Measurements from ENCODE around the gene ANKS1A. TPM values are rescaled to one million over a fixed set of nuclear protein-coding genes. Genes with fewer than 3 reads are reported as not detected.

Gene ANKS1A
- total RNA-seq, 1 experiment from 2014 or later = 14.4 TPM

GRCh38 chr6:35026434-35027222 lies 137.6 kb downstream of the ANKS1A start:
- TF ChIP-seq TCF7L2 (IDR thresholded peaks at IDR 0.05; ENCODE audit: low read depth, low read length) = no peak
- TF ChIP-seq SIN3A (IDR thresholded peaks at IDR 0.05; ENCODE audit: borderline replicate concordance, insufficient read depth, low read depth, low read length) = no peak
- ChIA-PET POLR2A (no interaction called here), CTCF (interaction anchor here (0.5 kb wide), 1 partner anchor 850 kb away, joined by 4 read pairs; no protein-coding TSS in a partner anchor)
- Histone ChIP-seq H3K9me3 (ENCODE audit: control insufficient read depth, insufficient read depth, low read depth, low read length) (no peaks in the 10 kb centered on the region), H3K27ac (ENCODE audit: low read length) (no peak overlapping the region), H3K36me3 (ENCODE audit: control insufficient read depth, insufficient read depth, low read length) (no peaks in the 10 kb centered on the region), H3K4me3 (ENCODE audit: low read depth in 2 of 2, low read length in 2 of 2) (no peak overlapping the region), H3K27me3 (ENCODE audit: control insufficient read depth, insufficient read depth, low read length) (no peaks in the 10 kb centered on the region), H3K4me1 (ENCODE audit: control insufficient read depth, insufficient read depth, low read length) (peaks cover 2% of the 10 kb centered on the region; the same call in 1 of the 2 replicates)
- intact Hi-C loops (cut with micrococcal nuclease; ENCODE audit: unreplicated experiment) (no loop called here), in situ Hi-C loops (cut with HindIII; ENCODE audit: low pct_unique_long_range_greater_than_20kb, low sequenced_read_pairs) (no loop called here)
- BruUV-seq (replicated peaks) = no TSS peak
- no peak for DNase-seq (ENCODE audit: low read depth, low spot score)
- ATAC-seq = no peak

DNA sequence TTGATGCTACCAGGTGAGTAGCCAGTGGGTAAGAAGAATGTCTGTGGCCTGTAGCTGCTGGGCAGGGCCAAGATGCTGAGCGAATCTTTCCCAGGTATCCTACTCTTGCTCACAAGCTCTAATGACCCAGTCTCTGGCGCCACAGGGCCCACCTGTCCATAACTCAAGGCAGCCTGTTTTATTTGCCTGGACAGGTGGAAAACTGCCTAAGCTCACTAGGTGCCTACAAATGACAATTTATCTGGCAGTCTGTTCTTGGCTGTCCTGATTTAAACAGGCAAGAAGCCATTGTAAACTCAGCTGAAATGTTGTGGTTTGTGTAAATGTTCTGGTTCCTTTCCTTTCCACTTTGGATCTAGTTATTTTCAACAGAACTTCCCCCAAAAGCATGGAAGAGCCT lies 138.8 kb downstream of the ANKS1A start:
- no peak for TF ChIP-seq POLR2AphosphoS5 (IDR thresholded peaks at IDR 0.05; ENCODE audit: low read depth, low read length)
- no peak for TF ChIP-seq CTCF (IDR thresholded peaks at IDR 0.05)
- TF ChIP-seq SIN3A (IDR thresholded peaks at IDR 0.05; ENCODE audit: borderline replicate concordance, insufficient read depth, low read depth, low read length) = no peak
- TF ChIP-seq, protein P1, sequence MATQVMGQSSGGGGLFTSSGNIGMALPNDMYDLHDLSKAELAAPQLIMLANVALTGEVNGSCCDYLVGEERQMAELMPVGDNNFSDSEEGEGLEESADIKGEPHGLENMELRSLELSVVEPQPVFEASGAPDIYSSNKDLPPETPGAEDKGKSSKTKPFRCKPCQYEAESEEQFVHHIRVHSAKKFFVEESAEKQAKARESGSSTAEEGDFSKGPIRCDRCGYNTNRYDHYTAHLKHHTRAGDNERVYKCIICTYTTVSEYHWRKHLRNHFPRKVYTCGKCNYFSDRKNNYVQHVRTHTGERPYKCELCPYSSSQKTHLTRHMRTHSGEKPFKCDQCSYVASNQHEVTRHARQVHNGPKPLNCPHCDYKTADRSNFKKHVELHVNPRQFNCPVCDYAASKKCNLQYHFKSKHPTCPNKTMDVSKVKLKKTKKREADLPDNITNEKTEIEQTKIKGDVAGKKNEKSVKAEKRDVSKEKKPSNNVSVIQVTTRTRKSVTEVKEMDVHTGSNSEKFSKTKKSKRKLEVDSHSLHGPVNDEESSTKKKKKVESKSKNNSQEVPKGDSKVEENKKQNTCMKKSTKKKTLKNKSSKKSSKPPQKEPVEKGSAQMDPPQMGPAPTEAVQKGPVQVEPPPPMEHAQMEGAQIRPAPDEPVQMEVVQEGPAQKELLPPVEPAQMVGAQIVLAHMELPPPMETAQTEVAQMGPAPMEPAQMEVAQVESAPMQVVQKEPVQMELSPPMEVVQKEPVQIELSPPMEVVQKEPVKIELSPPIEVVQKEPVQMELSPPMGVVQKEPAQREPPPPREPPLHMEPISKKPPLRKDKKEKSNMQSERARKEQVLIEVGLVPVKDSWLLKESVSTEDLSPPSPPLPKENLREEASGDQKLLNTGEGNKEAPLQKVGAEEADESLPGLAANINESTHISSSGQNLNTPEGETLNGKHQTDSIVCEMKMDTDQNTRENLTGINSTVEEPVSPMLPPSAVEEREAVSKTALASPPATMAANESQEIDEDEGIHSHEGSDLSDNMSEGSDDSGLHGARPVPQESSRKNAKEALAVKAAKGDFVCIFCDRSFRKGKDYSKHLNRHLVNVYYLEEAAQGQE (IDR thresholded peaks at IDR 0.05; ENCODE audit: insufficient read depth in 1 of 2, low read depth in 2 of 2, low read length in 1 of 2) = no peak
- TF ChIP-seq TCF7L2 (IDR thresholded peaks at IDR 0.05; ENCODE audit: low read depth, low read length) = no peak
- Histone ChIP-seq H3K4me1 (ENCODE audit: control insufficient read depth, insufficient read depth, low read length) (peaks cover 2% of the 10 kb centered on the region; the same call in 1 of the 2 replicates), H3K9me3 (ENCODE audit: control insufficient read depth, insufficient read depth, low read depth, low read length) (no peaks in the 10 kb centered on the region), H3K36me3 (ENCODE audit: control insufficient read depth, insufficient read depth, low read length) (no peaks in the 10 kb centered on the region), H3K27ac (ENCODE audit: low read length) (no peak overlapping the region), H3K27me3 (ENCODE audit: control insufficient read depth, insufficient read depth, low read length) (no peaks in the 10 kb centered on the region), H3K4me3 (ENCODE audit: low read depth in 2 of 2, low read length in 2 of 2) (no peak overlapping the region)
- in situ Hi-C loops (cut with HindIII; ENCODE audit: low pct_unique_long_range_greater_than_20kb, low sequenced_read_pairs) = no loop called here
- POLR2A ChIA-PET = no interaction called here
- no peak for DNase-seq (ENCODE audit: low read depth, low spot score)
- intact Hi-C loops (cut with micrococcal nuclease; ENCODE audit: unreplicated experiment) = no loop called here
- no TSS peak for BruUV-seq (replicated peaks)
- ATAC-seq = no peak
- CTCF ChIA-PET = no interaction called here
